H9 (cell line): Measurements from ENCODE around the gene KDM3A. TPM values are rescaled to one million over a fixed set of nuclear protein-coding genes. Genes with fewer than 3 reads are reported as not detected.

Source experiments
- DNase-seq: peaks from one replicate; pipeline ENCODE4 v3.0.0-alpha.2; 2017
- H2AFZ ChIP-seq: one replicate; pipeline ENCODE4 v1.6.1; 2013; ENCODE audit warnings: mild to moderate bottlenecking, low read length, control low read depth, moderate library complexity
- H2AK5ac ChIP-seq: 2 replicates; pipeline ENCODE4 v1.6.1; 2013; ENCODE audit warnings: low read length, control low read depth, mixed read lengths; ENCODE audit not compliant: insufficient read length
- H2BK120ac ChIP-seq: one replicate; pipeline ENCODE4 v1.6.1; 2013; ENCODE audit warnings: low read depth, mild to moderate bottlenecking, low read length, control low read depth, inconsistent platforms; ENCODE audit not compliant: poor library complexity, severe bottlenecking
- H2BK12ac ChIP-seq: 2 replicates; pipeline ENCODE4 v1.6.1; 2013; ENCODE audit warnings: low read length, control low read depth, mixed read lengths, low read depth; ENCODE audit not compliant: insufficient read length
- H2BK15ac ChIP-seq: 2 replicates; pipeline ENCODE4 v1.6.1; 2013; ENCODE audit warnings: low read depth, low read length, control low read depth
- H2BK20ac ChIP-seq: one replicate; pipeline ENCODE4 v1.6.1; 2013; ENCODE audit warnings: low read depth, mild to moderate bottlenecking, low read length, control low read depth, inconsistent platforms; ENCODE audit not compliant: poor library complexity, severe bottlenecking
- H2BK5ac ChIP-seq: 2 replicates; pipeline ENCODE4 v1.6.1; 2013; ENCODE audit warnings: low read length, control low read depth, mixed read lengths; ENCODE audit not compliant: insufficient read length
- H3K14ac ChIP-seq: 2 replicates; pipeline ENCODE4 v1.6.1; 2013; ENCODE audit warnings: low read length, control low read depth; ENCODE audit not compliant: insufficient read depth
- H3K18ac ChIP-seq: 2 replicates; pipeline ENCODE4 v1.6.1; 2013; ENCODE audit warnings: low read depth, mild to moderate bottlenecking, mixed read lengths, low read length, control low read depth; ENCODE audit not compliant: insufficient read length
- H3K23ac ChIP-seq: 2 replicates; pipeline ENCODE4 v1.6.1; 2013; ENCODE audit warnings: low read length, control low read depth, mixed read lengths, low read depth; ENCODE audit not compliant: insufficient read length
- H3K23me2 ChIP-seq: 2 replicates; pipeline ENCODE4 v1.6.1; 2013; ENCODE audit warnings: low read depth, mild to moderate bottlenecking, mixed read lengths, low read length, control low read depth; ENCODE audit not compliant: insufficient read length, poor library complexity, severe bottlenecking
- H3K27ac ChIP-seq: 2 replicates; pipeline ENCODE4 v1.5.1; 2013; ENCODE audit warnings: low read length, control low read depth, mixed read lengths, low read depth; ENCODE audit not compliant: insufficient read length
- H3K27me3 ChIP-seq: 2 replicates; pipeline ENCODE4 v1.6.1; 2013; ENCODE audit warnings: low read length, control low read depth, inconsistent platforms; ENCODE audit not compliant: insufficient read depth
- H3K4ac ChIP-seq: 2 replicates; pipeline ENCODE4 v1.6.1; 2013; ENCODE audit warnings: low read depth, mild to moderate bottlenecking, control low read depth, inconsistent platforms, low read length, moderate library complexity
- H3K4me1 ChIP-seq: 2 replicates; pipeline ENCODE4 v1.6.1; 2013; ENCODE audit warnings: low read length, control low read depth, inconsistent platforms; ENCODE audit not compliant: insufficient read depth
- H3K4me2 ChIP-seq: 2 replicates; pipeline ENCODE4 v1.6.1; 2013; ENCODE audit warnings: low read length, control low read depth, mixed read lengths; ENCODE audit not compliant: insufficient read length, insufficient read depth
- H3K56ac ChIP-seq: 2 replicates; pipeline ENCODE4 v1.6.1; 2013; ENCODE audit warnings: low read depth, mild to moderate bottlenecking, mixed read lengths, low read length, control low read depth; ENCODE audit not compliant: insufficient read length
- H3K79me1 ChIP-seq: 2 replicates; pipeline ENCODE4 v1.6.1; 2013; ENCODE audit warnings: low read depth, mild to moderate bottlenecking, moderate library complexity, low read length, control low read depth, inconsistent platforms; ENCODE audit not compliant: insufficient read depth, poor library complexity, severe bottlenecking
- H3K79me2 ChIP-seq: 2 replicates; pipeline ENCODE4 v1.6.1; 2013; ENCODE audit warnings: low read length, control low read depth, inconsistent platforms; ENCODE audit not compliant: insufficient read depth
- H3K9ac ChIP-seq: 2 replicates; pipeline ENCODE4 v1.6.1; 2013; ENCODE audit warnings: low read length, control low read depth, mixed read lengths; ENCODE audit not compliant: insufficient read length; ENCODE audit errors: extremely low read depth
- H3K9me3 ChIP-seq: one replicate; pipeline ENCODE4 v1.6.1; 2013; ENCODE audit warnings: low read depth, low read length, inconsistent platforms; ENCODE audit not compliant: control insufficient read depth
- H3T11ph ChIP-seq: one replicate; pipeline ENCODE4 v1.6.1; 2013; ENCODE audit warnings: mild to moderate bottlenecking, low read length, control low read depth, inconsistent platforms
- H4K20me1 ChIP-seq: one replicate; pipeline ENCODE4 v1.6.1; 2013; ENCODE audit not compliant: control insufficient read depth, insufficient read length, insufficient read depth
- H4K5ac ChIP-seq: 2 replicates; pipeline ENCODE4 v1.6.1; 2013; ENCODE audit warnings: low read depth, mild to moderate bottlenecking, mixed read lengths, low read length, control low read depth; ENCODE audit not compliant: insufficient read length
- H4K8ac ChIP-seq: replicated peaks from 2 replicates; pipeline ENCODE4 v1.6.1; 2013; ENCODE audit warnings: low read length, control low read depth, mixed read lengths, low read depth; ENCODE audit not compliant: insufficient read length
- H4K91ac ChIP-seq: 2 replicates; pipeline ENCODE4 v1.6.1; 2013; ENCODE audit warnings: low read depth, mild to moderate bottlenecking, moderate library complexity, mixed read lengths, low read length, control low read depth; ENCODE audit not compliant: insufficient read length
- H3K27ac Mint-ChIP-seq, 3 experiments: 2 replicates in 2 of 3; 3 replicates in 1 of 3; pipeline ENCODE4 v1.8.0; 2020 to 2021; ENCODE audit warnings: mixed read lengths in 3 of 3, mild to moderate bottlenecking in 1 of 3, moderate library complexity in 1 of 3
- H3K27me3 Mint-ChIP-seq: 2 replicates; pipeline ENCODE4 v1.8.0; 2021; ENCODE audit warnings: low read depth, mild to moderate bottlenecking, moderate library complexity, mixed read lengths
- H3K36me3 Mint-ChIP-seq, 3 experiments: 2 replicates in 2 of 3; 3 replicates in 1 of 3; pipeline ENCODE4 v1.8.0; 2020 to 2021; ENCODE audit warnings: low read depth in 3 of 3, mixed read lengths in 3 of 3; ENCODE audit not compliant: insufficient read depth in 1 of 3
- H3K4me1 Mint-ChIP-seq, 2 experiments: 2 replicates each; pipeline ENCODE4 v1.8.0; 2020; ENCODE audit warnings: mixed read lengths in 2 of 2
- H3K4me3 Mint-ChIP-seq, 2 experiments: 2 replicates in 1 of 2; 3 replicates in 1 of 2; pipeline ENCODE4 v1.8.0; 2020 to 2021; ENCODE audit warnings: mild to moderate bottlenecking in 2 of 2, mixed read lengths in 2 of 2, moderate library complexity in 1 of 2
- H3K9me3 Mint-ChIP-seq, 2 experiments: 2 replicates in 1 of 2; 3 replicates in 1 of 2; pipeline ENCODE4 v1.8.0; 2020; ENCODE audit warnings: mild to moderate bottlenecking in 2 of 2, mixed read lengths in 2 of 2, moderate library complexity in 1 of 2
- CTCF ChIP-seq: fragments of 200-600 bp; sonication (generic); conservative IDR thresholded peaks from 3 replicates; pipeline ENCODE4 v1.8.0; 2021; ENCODE audit warnings: antibody characterized with exemption, mild to moderate bottlenecking
- WGBS: extraction: QIAGEN DNeasy Blood & Tissue Kit; methylation state at CpG from one replicate; pipeline ENCODE4 v1.1.7; 2013; ENCODE audit warnings: missing lambda C conversion rate, low lambda C conversion rate, mixed read lengths; ENCODE audit not compliant: insufficient read length; ENCODE audit errors: extremely low coverage; 5-methylcytosine and 5-hydroxymethylcytosine counted together
- total RNA-seq: library from RNA; stranded (reverse); gene quantifications from 2 replicates; pipeline ENCODE4 v1.2.1, GENCODE V29; 2021

KDM3A gene
- total RNA-seq, 1 experiment from 2014 or later, result 28.1 TPM

- Histone ChIP-seq H3K14ac (no peak overlapping the region), H3K23me2 (no peaks in the 10 kb centered on the region), H2BK20ac (no peak overlapping the region), H2BK120ac (no peak overlapping the region), H3K4me1 (no peaks in the 10 kb centered on the region), H3K4me2 (no peak overlapping the region), H3K79me1 (no peaks in the 10 kb centered on the region), H3K27me3 (no peaks in the 10 kb centered on the region), H3K9me3 (no peaks in the 10 kb centered on the region), H4K5ac (no peak overlapping the region), H2BK5ac (no peak overlapping the region), H3T11ph (no peak overlapping the region), H2BK12ac (no peak overlapping the region), H2BK15ac (no peak overlapping the region), H3K56ac (no peak overlapping the region), H3K27ac (no peak overlapping the region), H3K9ac (no peak overlapping the region), H2AK5ac (no peak overlapping the region), H3K79me2 (no peaks in the 10 kb centered on the region), H3K4ac (no peak overlapping the region), H3K23ac (no peak overlapping the region), H3K18ac (no peak overlapping the region), H2AFZ (no peak overlapping the region), H4K8ac (no peak overlapping the region), H4K91ac (no peak overlapping the region), H4K20me1 (no peaks in the 10 kb centered on the region)
- no peak overlapping the region for H3K4me3 Mint-ChIP-seq
- peaks cover 51 to 92% (median 89%) of the 10 kb centered on the region in 3 experiments for H3K36me3 Mint-ChIP-seq
- no CpG with 5 or more reads among the region's 4 CpGs for WGBS
- peaks cover 0 to 4% of the 10 kb centered on the region in 2 experiments; a peak in 1 of 5 replicates for H3K9me3 Mint-ChIP-seq
- no peak for DNase-seq
- H3K27ac Mint-ChIP-seq, result no peak overlapping the region
- no peak for TF ChIP-seq CTCF
- H3K4me1 Mint-ChIP-seq, result no peaks in the 10 kb centered on the region
- no peaks in the 10 kb centered on the region for H3K27me3 Mint-ChIP-seq
Observed at GRCh38 chr2:86490245-86490644, 49.1 kb downstream of the KDM3A start.
